ENCODE results near the gene DLEC1. TPM values are rescaled to one million over a fixed set of nuclear protein-coding genes. Genes with fewer than 3 reads are reported as not detected.
"Not testable (repeated sequence)": the region's sequence is repeated elsewhere in the genome, so short reads cannot be mapped to it uniquely, and the experiment has no call there.

DLEC1 gene
- total RNA-seq, 1 experiment from 2014 or later, result not detected

DNA sequence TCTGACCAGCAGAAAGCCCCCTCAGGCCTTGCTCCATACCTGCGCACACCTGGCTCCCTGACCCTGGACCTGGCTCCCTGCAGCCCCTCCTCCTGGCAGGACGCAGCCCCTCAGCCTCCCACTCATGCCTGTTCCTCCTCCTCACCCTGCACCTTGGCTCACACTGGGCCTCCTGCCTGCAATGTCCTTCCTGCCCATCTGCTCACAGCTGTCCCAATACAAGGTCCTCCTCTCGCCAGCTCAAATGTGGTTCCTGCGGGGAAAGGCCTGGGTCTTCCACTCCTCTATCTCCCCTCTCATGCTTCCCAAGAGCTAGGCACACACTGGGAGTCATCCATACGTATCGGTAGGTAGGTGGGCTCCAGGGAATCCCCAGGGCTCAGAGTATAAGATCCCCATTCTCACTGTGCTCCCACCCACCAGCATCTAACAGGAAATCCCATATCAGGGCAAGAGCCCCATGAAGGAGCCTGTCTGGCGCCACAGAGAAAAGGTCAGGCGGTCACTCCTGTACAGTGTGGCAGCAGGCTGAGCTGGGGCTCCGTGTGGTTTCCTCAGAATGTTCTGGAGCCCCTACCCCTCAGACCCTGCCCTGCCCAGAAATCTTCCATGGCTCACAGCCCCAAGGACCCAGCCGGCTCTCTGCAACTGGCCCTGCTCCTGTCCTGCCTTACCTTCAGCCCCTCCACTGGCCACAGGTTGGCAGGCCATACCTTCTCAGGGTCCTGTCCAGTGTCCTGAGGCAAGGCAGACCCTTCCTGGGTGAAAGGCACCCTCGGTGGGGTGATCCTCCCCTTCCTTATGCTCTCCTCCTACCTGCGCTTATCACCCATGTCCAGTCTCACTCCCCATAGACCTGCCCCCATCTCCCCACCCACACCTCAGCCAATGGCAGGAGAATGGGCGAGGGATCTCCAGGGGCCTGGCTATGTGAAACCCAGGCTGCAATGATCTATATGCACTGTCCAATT is 20.4 kb upstream of the DLEC1 start:
- DNase-seq (ENCODE audit: low read depth), result no peak

- no peak for DNase-seq (ENCODE audit: low read depth)
These were observed 19.2 kb upstream of the DLEC1 start for GRCh38 chr3:38019658-38020341.

DNA sequence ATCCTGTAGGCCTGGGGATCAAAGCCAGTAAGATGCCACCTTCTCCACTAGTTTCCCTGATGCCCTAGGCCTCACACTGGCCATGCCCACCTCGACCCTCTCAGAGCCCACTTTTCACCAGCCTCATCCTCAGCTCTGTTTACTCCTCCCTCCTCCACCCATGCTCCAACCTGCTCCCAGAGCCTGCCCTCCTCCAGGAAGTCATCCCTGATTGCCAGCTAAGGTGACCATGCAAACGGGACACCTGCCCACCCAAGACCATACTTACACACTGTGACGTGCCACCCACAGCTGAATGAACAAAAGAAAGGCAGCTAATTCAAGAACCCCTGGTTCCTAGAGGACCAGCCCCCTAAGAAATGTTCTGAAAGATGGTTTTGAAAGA is 18.7 kb upstream of the DLEC1 start:
- DNase-seq (ENCODE audit: low read depth), result no peak

GRCh38 chr3:38021196-38021595 is 17.8 kb upstream of the DLEC1 start:
- DNase-seq (ENCODE audit: low read depth), result no peak

DNA sequence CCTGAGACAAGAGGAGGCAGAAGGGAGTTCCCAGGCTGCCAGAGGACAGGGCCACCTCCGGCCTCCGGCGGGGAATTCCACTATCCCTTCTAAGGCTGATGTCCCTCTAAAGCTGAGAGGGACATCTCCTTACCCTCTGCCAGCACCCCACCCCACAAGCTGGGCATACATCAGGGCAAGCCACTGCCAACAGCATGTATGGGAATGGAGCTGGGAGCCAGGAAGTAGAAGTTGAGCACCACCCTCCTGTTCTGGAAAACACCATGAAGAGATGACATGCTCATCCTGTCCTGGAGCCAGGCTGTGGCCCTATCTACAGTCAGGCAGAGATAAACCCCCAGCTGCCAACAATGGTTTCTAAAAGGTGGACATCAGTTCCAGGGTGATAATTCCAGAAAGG is 16.7 kb upstream of the DLEC1 start:
- no peak for DNase-seq (ENCODE audit: low read depth)

DNA sequence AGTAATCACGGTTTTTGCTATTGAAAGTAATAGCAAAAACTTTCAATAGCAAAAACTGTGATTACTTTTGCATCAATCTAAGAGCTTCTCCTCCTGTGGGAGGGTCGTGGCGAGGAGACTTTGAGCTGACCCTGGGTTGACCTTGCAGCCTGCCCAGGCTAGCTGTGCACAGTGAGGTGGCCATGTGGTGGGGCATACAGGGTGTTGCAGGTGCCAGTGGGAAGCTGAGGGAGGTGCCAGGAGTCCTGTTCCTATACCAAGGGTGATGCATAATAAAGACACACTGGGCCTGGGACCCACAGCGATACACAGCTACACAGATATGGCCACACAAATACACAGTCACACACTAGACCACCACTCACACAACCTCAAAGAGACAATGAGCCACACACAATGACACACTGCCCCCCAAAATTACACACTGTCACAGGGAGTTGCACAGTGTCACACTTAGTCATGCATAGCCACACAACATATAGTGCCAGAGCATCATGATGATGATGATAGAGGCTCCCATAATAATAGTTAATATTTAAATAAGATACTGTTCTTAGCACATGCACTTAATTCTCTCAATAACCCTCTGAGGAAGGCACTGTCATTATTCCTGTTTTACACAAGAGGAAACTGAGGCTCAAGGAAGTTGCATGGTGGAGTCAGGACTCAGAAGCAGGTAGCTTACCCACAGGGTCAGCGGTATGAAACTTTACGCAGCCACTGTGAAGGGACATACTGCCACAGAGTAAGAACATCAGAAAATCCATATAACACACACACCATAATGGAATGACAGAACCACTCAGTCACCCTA is 15.9 kb upstream of the DLEC1 start:
- no peak for DNase-seq (ENCODE audit: low read depth)

DNA sequence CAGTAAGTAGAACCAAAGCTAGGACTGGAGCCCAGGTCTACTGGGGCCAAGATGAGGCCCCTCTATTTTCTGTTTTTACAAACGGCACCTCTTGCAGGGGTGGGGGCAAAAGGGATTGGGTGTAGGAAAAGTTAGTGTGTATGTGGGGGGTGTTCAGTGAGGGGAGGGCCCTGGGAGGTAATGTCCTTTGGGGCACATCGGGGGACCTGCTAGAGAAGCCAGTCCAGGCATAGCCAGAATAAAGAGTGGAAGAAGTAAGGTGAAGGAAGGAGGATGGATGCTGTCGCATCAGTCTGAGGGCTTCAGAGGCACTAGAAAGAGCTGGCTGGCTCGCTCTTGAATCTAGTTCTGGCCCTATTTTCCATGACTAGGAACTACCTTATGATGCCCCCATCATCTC is 12.2 kb upstream of the DLEC1 start:
- DNase-seq (ENCODE audit: low read depth), result no peak

DNA sequence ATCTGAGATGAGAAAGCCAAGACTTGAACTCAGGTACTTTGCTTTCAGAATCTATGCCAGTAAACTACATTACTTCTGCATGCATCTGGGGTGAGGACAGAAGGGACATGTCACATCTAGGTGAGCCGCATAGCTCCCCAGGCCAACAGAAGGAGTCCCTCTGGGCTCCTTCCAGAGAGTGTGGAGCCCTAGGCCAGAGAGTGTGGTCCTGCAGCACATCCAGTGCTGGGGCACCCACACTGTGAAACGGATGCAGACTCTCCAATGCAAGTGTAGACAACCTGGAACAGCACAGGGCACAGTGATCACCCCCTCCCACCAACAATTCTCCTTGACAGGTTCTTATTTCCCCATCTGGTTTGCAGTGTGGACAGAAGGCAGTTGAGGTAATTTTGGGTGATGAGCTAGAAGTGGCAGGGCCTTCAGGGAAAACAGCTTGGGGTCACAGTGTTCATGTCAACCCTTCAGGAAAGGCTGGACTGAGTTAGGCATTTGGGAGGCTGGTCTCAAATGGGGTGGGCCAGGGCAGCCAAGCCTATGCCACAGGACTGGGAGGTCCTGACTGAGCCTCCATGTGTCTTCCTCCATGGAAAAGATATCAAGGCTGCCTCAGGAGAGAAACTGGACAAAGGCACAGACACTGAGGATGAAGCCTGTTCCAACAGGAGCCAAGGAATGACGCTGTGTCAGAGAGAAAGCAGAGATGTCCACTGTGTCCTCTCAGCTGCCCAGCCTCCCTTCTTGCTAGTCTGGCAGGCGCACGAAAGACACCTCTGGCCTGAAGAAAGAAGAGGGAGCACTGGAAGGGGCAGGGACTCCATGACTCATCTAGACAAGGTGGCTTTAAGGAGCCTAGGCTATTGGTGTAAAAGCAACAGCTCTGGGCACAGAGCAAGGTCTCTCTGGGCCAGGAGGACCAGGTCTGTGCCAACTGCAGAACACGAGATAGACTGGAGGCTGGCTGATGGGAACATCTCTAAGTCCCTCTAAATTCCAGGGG is 11.2 kb upstream of the DLEC1 start:
- DNase-seq (ENCODE audit: low read depth), result no peak

DNA sequence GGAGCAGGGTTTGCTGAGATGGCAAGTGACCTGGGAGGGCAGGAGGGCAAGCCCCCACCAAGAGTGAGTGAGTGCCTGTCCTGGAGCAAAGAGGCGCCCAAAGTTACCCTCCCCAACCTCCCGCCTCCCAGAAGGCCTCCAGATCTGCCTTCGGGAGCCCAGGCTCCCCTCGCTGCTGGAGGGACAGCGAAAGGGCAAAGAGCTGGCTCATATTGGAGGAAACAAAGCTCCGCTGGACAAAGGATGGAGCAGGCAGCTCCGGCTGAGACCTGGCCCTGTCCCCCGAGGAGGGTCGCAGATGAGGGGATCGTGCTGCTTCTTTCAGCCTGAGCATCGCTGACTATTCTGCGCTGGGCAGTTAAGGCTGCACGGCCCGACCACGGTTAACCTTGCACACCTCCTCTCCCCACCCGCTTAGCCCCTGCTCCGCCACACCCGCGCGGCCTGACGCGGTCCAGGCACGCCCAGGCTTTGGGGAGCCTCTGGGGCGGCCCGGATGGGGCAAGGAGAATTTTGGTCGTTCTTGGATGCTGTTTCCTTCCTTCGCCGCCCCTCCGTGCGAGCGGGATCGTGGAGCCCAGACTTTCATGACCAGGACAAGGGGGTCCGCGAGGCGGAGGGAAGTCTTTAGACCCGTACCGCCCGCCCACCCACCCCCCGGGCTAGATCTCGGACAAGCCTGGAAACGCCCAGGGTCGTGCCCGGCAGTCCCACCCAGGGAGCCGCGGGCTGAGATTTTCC is 10.2 kb upstream of the DLEC1 start:
- DNase-seq (ENCODE audit: low read depth), result no peak

DNA sequence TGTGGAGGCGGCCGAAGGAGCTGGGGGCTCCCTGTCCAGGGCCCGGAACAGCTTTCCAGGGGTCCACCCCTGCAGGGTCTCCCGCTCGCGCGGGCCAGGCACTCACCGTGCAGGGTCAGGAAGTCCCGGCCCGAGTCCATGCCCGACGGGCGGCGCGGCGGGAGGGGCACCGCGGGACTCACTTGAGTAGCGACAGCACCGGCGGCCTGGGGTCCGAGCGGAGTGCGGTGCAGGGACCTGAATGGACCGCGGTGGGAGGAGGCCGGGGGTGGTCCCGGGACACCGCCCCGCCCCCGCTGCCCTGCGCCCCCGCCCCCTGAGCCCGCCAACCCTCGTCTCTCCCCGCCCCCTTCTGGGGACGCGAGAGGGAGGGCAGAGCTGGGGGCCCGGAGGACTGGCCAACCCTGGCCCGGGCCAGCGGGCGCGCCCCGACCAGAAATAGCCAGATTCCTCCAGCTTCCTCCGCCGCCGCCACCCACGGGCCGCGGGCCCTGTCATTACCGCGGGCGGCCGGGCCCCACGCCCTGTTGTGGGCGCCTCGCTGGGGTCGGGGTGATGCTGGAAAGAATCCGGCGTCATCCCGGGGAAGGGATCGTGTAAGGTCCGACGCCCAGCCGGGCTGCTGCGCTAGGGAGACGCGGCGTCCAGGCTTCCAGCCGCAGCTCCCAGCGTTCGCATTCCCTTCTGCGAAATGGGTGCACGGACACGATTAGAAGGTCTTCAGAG is 9.4 kb upstream of the DLEC1 start, which contains the start of gene PLCD1:
Gene PLCD1, minus strand, starts transcription at position 243 of the 726 bp plus-strand sequence. Its CDS starts 103 bp downstream, at position 140.
- peak; percentile 40 for DNase-seq (ENCODE audit: low read depth)

DNA sequence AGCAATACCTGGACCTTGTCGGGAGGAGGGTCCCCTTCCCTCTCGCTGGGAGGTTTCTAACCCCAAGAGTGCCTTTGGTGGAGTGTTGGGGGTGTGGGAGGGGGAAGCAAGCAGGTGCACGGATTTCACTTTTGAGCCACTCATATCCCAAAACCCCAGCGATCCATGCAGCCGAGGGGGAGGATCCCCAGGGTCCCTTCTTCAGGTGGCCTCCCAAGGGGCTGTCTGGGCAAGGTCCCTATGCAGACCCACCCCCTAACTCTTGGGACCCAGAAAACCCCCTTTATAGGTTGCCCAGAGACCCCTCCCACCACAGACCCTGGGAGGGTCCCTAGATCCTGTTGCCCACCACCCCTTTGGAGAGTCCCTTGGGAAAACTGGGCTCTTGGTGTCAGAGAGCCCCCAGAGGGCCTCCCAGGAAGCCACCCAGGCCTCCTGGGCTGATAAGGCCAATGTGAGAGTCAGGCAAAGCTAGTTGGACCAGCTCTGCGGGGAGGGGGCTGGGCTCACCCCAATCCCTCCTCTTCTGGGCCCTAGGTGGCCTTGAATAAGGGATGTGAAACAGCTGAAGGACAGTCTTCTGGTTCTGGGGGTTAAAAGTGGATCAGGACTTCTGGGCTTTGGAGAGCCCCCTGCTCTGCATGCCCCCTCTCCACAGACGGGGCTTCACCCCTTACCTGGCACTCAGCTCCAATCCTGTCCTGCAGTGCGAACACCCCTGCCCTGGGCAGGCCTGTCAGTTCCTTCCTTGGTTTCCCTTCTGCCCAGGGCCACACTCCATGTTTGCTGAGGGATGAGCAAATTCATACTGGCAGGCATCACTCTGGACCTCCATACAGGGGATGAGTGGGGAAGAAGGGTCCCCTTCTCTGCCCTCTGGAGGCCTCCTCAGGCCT is 8.6 kb upstream of the DLEC1 start:
- no peak for DNase-seq (ENCODE audit: low read depth)

GRCh38 chr3:38031022-38031994 is 7.7 kb upstream of the DLEC1 start:
- peak; percentile 72 for DNase-seq (ENCODE audit: low read depth)

DNA sequence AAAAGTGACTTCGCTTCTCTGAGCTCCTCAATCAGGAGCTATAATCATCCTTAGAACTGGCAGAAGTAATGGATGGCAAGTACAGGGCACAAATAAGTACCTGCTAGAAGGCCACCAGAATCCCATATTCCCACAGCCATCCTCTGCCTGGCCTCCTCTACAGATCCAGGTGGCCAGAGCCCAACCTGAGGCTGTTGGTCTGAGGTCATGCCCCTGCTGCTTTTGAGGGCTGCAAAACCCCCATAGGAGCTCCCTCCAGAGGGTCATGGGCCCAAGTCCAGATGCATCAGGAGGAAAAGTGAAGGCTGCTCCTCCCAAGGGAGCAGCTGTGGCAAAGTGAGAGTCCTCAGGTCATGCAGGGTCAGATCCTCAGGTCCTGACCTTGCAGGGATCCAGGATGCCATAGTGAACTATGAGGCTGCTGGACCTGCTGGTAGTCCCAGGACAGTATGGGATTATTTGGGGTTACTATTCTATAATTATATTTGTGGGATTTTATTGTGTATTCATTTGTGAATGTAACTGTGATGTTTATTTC is 6.6 kb upstream of the DLEC1 start:
- no peak for DNase-seq (ENCODE audit: low read depth)

DNA sequence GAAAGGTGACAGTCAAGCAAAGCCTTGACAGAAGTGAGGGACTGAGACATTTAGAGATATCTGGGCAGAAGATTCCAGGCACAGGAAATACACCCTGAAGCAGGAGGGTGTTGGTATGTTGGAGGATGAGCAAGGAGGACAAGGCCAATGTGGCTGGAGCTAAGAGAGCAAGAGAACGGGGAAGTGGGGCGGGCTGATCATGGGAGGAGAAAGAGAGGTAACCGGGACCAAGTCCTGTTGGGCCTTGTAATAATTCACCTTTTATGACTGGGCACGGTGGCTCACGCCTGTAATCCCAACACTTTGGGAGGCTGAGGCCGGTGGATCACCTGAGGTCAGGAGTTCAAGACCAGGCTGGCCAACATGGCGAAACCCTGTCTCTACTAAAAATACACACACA is 5.4 kb upstream of the DLEC1 start:
- DNase-seq (ENCODE audit: low read depth), result not testable (repeated sequence)

DNA sequence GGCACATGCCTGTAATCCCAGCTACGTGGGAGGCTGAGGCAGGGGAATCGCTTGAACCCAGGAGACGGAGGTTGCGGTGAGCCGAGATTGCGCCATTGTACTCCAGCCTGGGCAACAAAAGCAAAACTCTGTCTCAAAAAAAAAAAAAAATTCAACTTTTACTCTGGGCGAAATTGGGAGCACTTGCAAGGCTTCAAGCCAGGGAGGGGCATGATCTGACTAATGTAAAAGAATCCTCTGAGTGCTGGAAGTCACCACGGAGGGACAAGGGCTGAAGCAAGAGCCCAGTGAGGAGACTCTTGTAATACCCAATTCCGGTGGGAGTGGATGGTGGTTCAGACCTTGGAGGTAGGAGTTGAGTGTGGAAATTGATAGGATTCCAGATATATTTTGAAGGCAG is 4.7 kb upstream of the DLEC1 start:
- DNase-seq (ENCODE audit: low read depth), result not testable (repeated sequence)

- no peak for DNase-seq (ENCODE audit: low read depth)
These were observed 2.7 kb upstream of the DLEC1 start for GRCh38 chr3:38036286-38036685.

GRCh38 chr3:38036906-38037305 is 2.1 kb upstream of the DLEC1 start:
- no peak for DNase-seq (ENCODE audit: low read depth)

Data from Daoy (cell line).